NOMO-1 (cell line): Measurements from ENCODE around the gene VPS13D.

Experiments used
- DNase-seq, 2 experiments: peaks; one replicate each; lab custom pipeline; 2025; ENCODE audit not compliant: unreplicated experiment in 2 of 2; lab: John Stamatoyannopoulos, UW

The VPS13D gene

GRCh38 chr1:12546771-12547585 lies 317.1 kb downstream of the VPS13D start:
- DNase-seq: no peak

GRCh38 chr1:12547586-12548225 lies 317.9 kb downstream of the VPS13D start:
- DNase-seq: no peak

GRCh38 chr1:12548279-12548972 lies 318.6 kb downstream of the VPS13D start:
- DNase-seq: no peak

GRCh38 chr1:12548973-12549459 lies 319.2 kb downstream of the VPS13D start:
- DNase-seq: no peak

GRCh38 chr1:12549460-12550349 lies 319.9 kb downstream of the VPS13D start:
- DNase-seq: no peak

- DNase-seq: no peak
Observed at GRCh38 chr1:12551584-12551983, 321.8 kb downstream of the VPS13D start.

- no peak for DNase-seq
Observed at GRCh38 chr1:12552111-12552888, 322.5 kb downstream of the VPS13D start.

GRCh38 chr1:12552951-12553921 lies 323.4 kb downstream of the VPS13D start:
- no peak for DNase-seq

- no peak for DNase-seq
Observed at GRCh38 chr1:12553963-12554362, 324.1 kb downstream of the VPS13D start.

GRCh38 chr1:12554521-12555305 lies 324.9 kb downstream of the VPS13D start:
- DNase-seq: no peak

- DNase-seq: no peak
Observed at GRCh38 chr1:12555411-12556367, 325.9 kb downstream of the VPS13D start.

GRCh38 chr1:12556368-12556930 lies 326.6 kb downstream of the VPS13D start:
- no peak for DNase-seq

- no peak for DNase-seq
Observed at GRCh38 chr1:12556957-12557935, 327.4 kb downstream of the VPS13D start.

GRCh38 chr1:12561121-12561520 lies 331.3 kb downstream of the VPS13D start:
- DNase-seq: no peak
